B cell (primary cell): ENCODE measurements around the gene TMEM131L. TPM values are rescaled to one million over a fixed set of nuclear protein-coding genes. Genes with fewer than 3 reads are reported as not detected.

ENCODE experiments used
- ATAC-seq: fragments of 200-7000 bp; cut with Tn5 transposase; one replicate; pipeline ENCODE4 v1.10.0; 2021; ENCODE audit warnings: low read depth, mild to moderate bottlenecking, moderate number of reproducible peaks, moderate library complexity
- CTCF ChIA-PET: fragments of 350-600 bp; sonication (Branson Sonifier 250); formaldehyde crosslinking; loops from one replicate; lab custom pipeline; 2021; ENCODE audit warnings: antibody characterized with exemption, inconsistent platforms; lab: Charles Lee
- POLR2A ChIA-PET: fragments of 350-600 bp; sonication (Branson Sonifier 250); formaldehyde crosslinking; loops from one replicate; lab custom pipeline; 2021; ENCODE audit warnings: antibody characterized with exemption; lab: Charles Lee
- DNase-seq: peaks from one replicate; pipeline ENCODE4 v3.0.0; 2013
- H2AFZ ChIP-seq: 2 replicates; pipeline ENCODE4 v1.6.1; 2012; ENCODE audit warnings: mild to moderate bottlenecking, low read depth, low read length; ENCODE audit not compliant: insufficient read depth, poor library complexity, severe bottlenecking
- H3K27ac ChIP-seq, 2 donors: 1 replicate in 1 of 2; 2 replicates in 1 of 2; pipeline ENCODE4 v1.5.1; 2012 to 2013; ENCODE audit warnings: low read length in 2 of 2, mild to moderate bottlenecking in 2 of 2, moderate library complexity in 1 of 2
- H3K27me3 ChIP-seq, 4 experiments: fragments of 200-600 bp in 1 of 4; sonication (generic) in 1 of 4; replicated peaks in 1 of 4; 1 replicate in 2 of 4; 2 replicates in 2 of 4; pipeline versions ENCODE4 v1.6.1 to v1.7.0; 2013 to 2016; ENCODE audit warnings: low read length in 3 of 4, mild to moderate bottlenecking in 2 of 4, mixed read lengths in 1 of 4, moderate library complexity in 1 of 4; ENCODE audit not compliant: insufficient read depth in 4 of 4, control insufficient read depth in 3 of 4; ENCODE audit errors: control extremely low read depth in 1 of 4
- H3K36me3 ChIP-seq, 2 experiments: replicated peaks in 1 of 2; 1 replicate in 1 of 2; 2 replicates in 1 of 2; pipeline versions ENCODE4 v1.6.1 to v1.7.1; 2013; ENCODE audit warnings: low read length in 1 of 2; ENCODE audit not compliant: insufficient read depth in 2 of 2, control insufficient read depth in 1 of 2; ENCODE audit errors: control extremely low read depth in 1 of 2, extremely low read depth in 1 of 2
- H3K4me1 ChIP-seq, 2 donors: fragments of 200-600 bp in 1 of 2; sonication (generic) in 1 of 2; 1 replicate in 1 of 2; 2 replicates in 1 of 2; pipeline versions ENCODE4 v1.5.1 to v1.6.1; 2013 to 2017; ENCODE audit warnings: low read length in 2 of 2; ENCODE audit not compliant: control insufficient read depth in 2 of 2, insufficient read depth in 2 of 2
- H3K4me2 ChIP-seq: replicated peaks from 2 replicates; pipeline ENCODE3; 2012; ENCODE audit warnings: mild to moderate bottlenecking, low read depth, low read length; ENCODE audit not compliant: poor library complexity, severe bottlenecking
- H3K4me3 ChIP-seq, 5 experiments: fragments of 200-600 bp in 1 of 5; sonication (generic) in 1 of 5; 1 replicate in 3 of 5; 2 replicates in 2 of 5; pipeline versions ENCODE4 v1.5.1 to v1.7.0; 2011 to 2016; ENCODE audit warnings: low read length in 4 of 5, mild to moderate bottlenecking in 4 of 5, low read depth in 2 of 5, control low read depth in 1 of 5, moderate library complexity in 1 of 5; ENCODE audit not compliant: insufficient read depth in 1 of 5; ENCODE audit errors: control extremely low read depth in 1 of 5, extremely low read depth in 1 of 5
- H3K79me2 ChIP-seq: fragments of 200-600 bp; sonication (generic); one replicate; pipeline ENCODE4 v1.6.0; 2016; ENCODE audit warnings: low read length; ENCODE audit not compliant: control insufficient read depth, insufficient read depth
- H3K9ac ChIP-seq: fragments of 200-600 bp; sonication (generic); 2 replicates; pipeline ENCODE4 v1.6.1; 2017; ENCODE audit warnings: mild to moderate bottlenecking, low read length, moderate library complexity
- H3K9me3 ChIP-seq, 3 donors: one replicate each; pipeline versions ENCODE4 v1.6.1 to v1.7.1; 2013; ENCODE audit warnings: low read length in 2 of 3; ENCODE audit not compliant: control insufficient read depth in 2 of 3, insufficient read depth in 1 of 3; ENCODE audit errors: control extremely low read depth in 1 of 3
- H4K20me1 ChIP-seq: 2 replicates; pipeline ENCODE4 v1.6.0; 2012; ENCODE audit warnings: mild to moderate bottlenecking, low read length; ENCODE audit not compliant: insufficient read depth, control insufficient read depth, poor library complexity, severe bottlenecking
- H3K27ac Mint-ChIP-seq: one replicate; pipeline ENCODE4 v1.8.0; 2021; ENCODE audit warnings: mixed read lengths
- H3K27me3 Mint-ChIP-seq: one replicate; pipeline ENCODE4 v1.8.0; 2021; ENCODE audit warnings: mixed read lengths
- H3K4me1 Mint-ChIP-seq: one replicate; pipeline ENCODE4 v1.8.0; 2021; ENCODE audit warnings: mixed read lengths
- H3K4me3 Mint-ChIP-seq: one replicate; pipeline ENCODE4 v1.8.0; 2021; ENCODE audit warnings: mixed read lengths
- H3K9me3 Mint-ChIP-seq: one replicate; pipeline ENCODE4 v1.8.0; 2022; ENCODE audit warnings: mixed read lengths; ENCODE audit not compliant: insufficient read depth
- EZH2 ChIP-seq: IDR thresholded peaks from 2 replicates; pipeline ENCODE4 v1.6.1; 2012; ENCODE audit warnings: borderline replicate concordance, low read depth, mild to moderate bottlenecking, moderate library complexity, low read length; ENCODE audit not compliant: insufficient read depth, poor library complexity, severe bottlenecking
- WGBS: methylation state at CpG from one replicate; pipeline ENCODE4 v1.1.5; 2013; ENCODE audit warnings: missing lambda C conversion rate; ENCODE audit not compliant: insufficient coverage; 5-methylcytosine and 5-hydroxymethylcytosine counted together
- intact Hi-C: fragments of 100-400 bp; cut with micrococcal nuclease; formaldehyde crosslinking; loops from one replicate; pipeline ENCODE4 v1.10.0; 2022
- polyA plus RNA-seq: library from polyadenylated mRNA; depleted of rRNA; stranded (reverse); fragments of >200 nt; gene quantifications from 2 replicates; pipeline ENCODE4 v1.2.3, GENCODE V29; 2012
- total RNA-seq, 2 donors: library from RNA; stranded (reverse); fragments of 120-200 nt in 1 of 2; gene quantifications; 1 replicate in 1 of 2; 2 replicates in 1 of 2; pipeline versions ENCODE4 v1.2.3 to v1.2.4, GENCODE V29; 2013 to 2022
- TF ChIP-seq, protein P1 (sequence below): fragments of 200-600 bp; IDR thresholded peaks from one replicate; pipeline ENCODE4 v1.8.0; 2022; ENCODE audit warnings: antibody characterized with exemption, mild to moderate bottlenecking

TMEM131L gene
- total and polyA plus RNA-seq, 2 donors (not counting 1 experiment from before 2014, with no cell fraction given): 56.4 to 120 TPM

DNA sequence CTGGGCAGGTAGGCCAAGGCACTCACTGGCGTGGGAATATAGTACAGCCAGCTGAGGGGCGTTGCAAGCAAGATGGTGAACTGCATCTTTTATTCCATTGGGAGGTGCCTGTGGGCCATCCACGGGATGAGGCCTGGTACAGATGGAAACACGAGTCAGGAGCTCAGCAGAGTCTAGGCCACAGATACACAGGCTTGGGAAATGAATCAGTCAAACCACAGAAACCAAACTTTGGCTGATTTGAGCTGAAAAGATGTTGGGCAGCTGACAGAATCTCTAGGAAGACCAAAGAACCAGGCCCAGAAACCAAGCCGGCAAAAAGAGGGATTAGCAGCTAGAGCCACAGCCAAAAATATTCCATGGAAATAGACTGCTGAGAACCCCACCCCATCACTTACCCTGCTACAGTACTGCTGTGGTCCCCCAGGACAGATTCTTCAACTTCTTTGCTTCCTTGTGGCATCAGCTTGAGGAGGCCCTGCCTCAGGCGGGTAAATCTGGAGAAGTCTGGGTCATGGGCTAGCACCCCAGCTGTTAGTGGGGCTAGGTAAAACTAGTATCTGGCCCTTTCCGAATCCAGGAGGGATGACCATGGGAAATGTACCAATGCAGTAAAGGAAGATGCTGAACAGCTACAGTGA lies 75.4 kb downstream of the TMEM131L start:
- 81% methylated on average over 7 of the region's 7 CpGs for WGBS

DNA sequence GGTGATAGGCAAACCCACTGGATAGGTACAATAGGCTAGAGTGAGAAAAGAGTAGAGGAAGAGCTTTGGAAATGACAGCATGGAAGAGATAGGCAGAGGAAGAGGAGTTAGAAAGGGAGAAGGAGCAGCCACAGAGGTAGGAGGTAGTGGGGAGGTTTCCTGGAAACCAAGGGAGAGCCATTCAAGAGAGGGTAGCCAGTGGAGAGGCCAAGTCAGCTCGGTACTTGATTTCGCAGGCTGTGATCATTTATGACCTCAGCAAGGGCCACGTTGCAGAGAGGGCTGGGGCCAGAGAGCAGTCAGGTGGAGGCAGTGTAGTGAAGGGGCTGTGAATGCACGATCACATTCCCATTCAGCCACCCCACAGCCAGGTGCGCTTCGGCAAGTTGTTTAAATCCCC lies 76.0 kb downstream of the TMEM131L start:
- no peaks in the 10 kb centered on the region for H3K9me3 ChIP-seq
- no peak overlapping the region for H3K9ac ChIP-seq
- no peak for ATAC-seq
- POLR2A ChIA-PET: no interaction called here
- intact Hi-C loops: no loop called here
- H4K20me1 ChIP-seq: peaks cover 99% of the 10 kb centered on the region
- H3K4me1 ChIP-seq: peaks cover 31 to 47% of the 10 kb centered on the region in 2 donors
- Mint-ChIP-seq H3K27me3 (no peaks in the 10 kb centered on the region), H3K4me3 (no peak overlapping the region), H3K9me3 (no peaks in the 10 kb centered on the region), H3K4me1 (peaks cover 74% of the 10 kb centered on the region), H3K27ac (peak overlapping the region; percentile 16)
- H3K4me2 ChIP-seq: no peak overlapping the region
- no peak for DNase-seq
- H3K79me2 ChIP-seq: peaks cover 100% of the 10 kb centered on the region
- TF ChIP-seq EZH2: no peak
- TF ChIP-seq, protein P1, sequence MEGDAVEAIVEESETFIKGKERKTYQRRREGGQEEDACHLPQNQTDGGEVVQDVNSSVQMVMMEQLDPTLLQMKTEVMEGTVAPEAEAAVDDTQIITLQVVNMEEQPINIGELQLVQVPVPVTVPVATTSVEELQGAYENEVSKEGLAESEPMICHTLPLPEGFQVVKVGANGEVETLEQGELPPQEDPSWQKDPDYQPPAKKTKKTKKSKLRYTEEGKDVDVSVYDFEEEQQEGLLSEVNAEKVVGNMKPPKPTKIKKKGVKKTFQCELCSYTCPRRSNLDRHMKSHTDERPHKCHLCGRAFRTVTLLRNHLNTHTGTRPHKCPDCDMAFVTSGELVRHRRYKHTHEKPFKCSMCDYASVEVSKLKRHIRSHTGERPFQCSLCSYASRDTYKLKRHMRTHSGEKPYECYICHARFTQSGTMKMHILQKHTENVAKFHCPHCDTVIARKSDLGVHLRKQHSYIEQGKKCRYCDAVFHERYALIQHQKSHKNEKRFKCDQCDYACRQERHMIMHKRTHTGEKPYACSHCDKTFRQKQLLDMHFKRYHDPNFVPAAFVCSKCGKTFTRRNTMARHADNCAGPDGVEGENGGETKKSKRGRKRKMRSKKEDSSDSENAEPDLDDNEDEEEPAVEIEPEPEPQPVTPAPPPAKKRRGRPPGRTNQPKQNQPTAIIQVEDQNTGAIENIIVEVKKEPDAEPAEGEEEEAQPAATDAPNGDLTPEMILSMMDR: no peak
- CTCF ChIA-PET: interaction anchor here (1.8 to 2.3 kb wide), 3 partner anchors 10 to 32 kb away, joined by 5 to 8 read pairs (median 8); no protein-coding TSS in a partner anchor
- H3K27me3 ChIP-seq: no peaks in the 10 kb centered on the region
- peaks cover 8 to 57% of the 10 kb centered on the region in 2 experiments for H3K36me3 ChIP-seq
- H3K4me3 ChIP-seq: no peak overlapping the region
- 75% methylated on average over 3 of the region's 6 CpGs for WGBS
- peak overlapping the region in 1 of 2 donors; percentile 44 for H3K27ac ChIP-seq
- H2AFZ ChIP-seq: no peak overlapping the region

More for the DNA sequence above, 75.4 kb downstream of the TMEM131L start:
- no peak for TF ChIP-seq EZH2
- TF ChIP-seq, protein P1: no peak
- H3K27me3 ChIP-seq: no peaks in the 10 kb centered on the region
- ChIA-PET POLR2A (no interaction called here), CTCF (interaction anchor here (1.6 to 2.3 kb wide), 4 partner anchors 10 to 108 kb away, joined by 5 to 10 read pairs (median 7); no protein-coding TSS in a partner anchor)
- H3K4me1 ChIP-seq: peaks cover 37 to 53% of the 10 kb centered on the region in 2 donors
- ATAC-seq (no peak), DNase-seq (no peak)
- no peak overlapping the region for H3K4me2 ChIP-seq
- no peak overlapping the region for H3K9ac ChIP-seq
- H4K20me1 ChIP-seq: peaks cover 98% of the 10 kb centered on the region
- peak overlapping the region in 1 of 2 donors; percentile 44 for H3K27ac ChIP-seq
- H3K4me3 Mint-ChIP-seq: no peak overlapping the region
- intact Hi-C loops: no loop called here
- no peaks in the 10 kb centered on the region for H3K9me3 ChIP-seq
- H3K4me1 Mint-ChIP-seq: peaks cover 80% of the 10 kb centered on the region
- no peak overlapping the region for H2AFZ ChIP-seq
- H3K27ac Mint-ChIP-seq: peak overlapping the region; percentile 41
- H3K27me3 Mint-ChIP-seq: no peaks in the 10 kb centered on the region
- H3K9me3 Mint-ChIP-seq: no peaks in the 10 kb centered on the region
- H3K79me2 ChIP-seq: peaks cover 100% of the 10 kb centered on the region
- no peak overlapping the region for H3K4me3 ChIP-seq
- peaks cover 8 to 58% of the 10 kb centered on the region in 2 experiments for H3K36me3 ChIP-seq
